Common myeloid progenitor, CD34-positive (primary cell): ENCODE results near the gene EARS2.

Experiments used
- CTCF ChIA-PET: fragments of 350-600 bp; sonication (Branson Sonifier 250); formaldehyde crosslinking; loops from one replicate; lab custom pipeline; 2021; ENCODE audit warnings: antibody characterized with exemption; lab: Charles Lee
- POLR2A ChIA-PET: fragments of 350-600 bp; sonication (Branson Sonifier 250); formaldehyde crosslinking; loops from one replicate; lab custom pipeline; 2021; ENCODE audit warnings: antibody characterized with exemption; lab: Charles Lee
- DNase-seq, 3 donors: peaks; one replicate each; pipeline versions ENCODE4 v3.0.0 to v3.0.0-alpha.2; 2013
- H3K27ac ChIP-seq, 2 experiments: 1 replicate in 1 of 2; 2 replicates in 1 of 2; pipeline ENCODE4 v1.7.0; 2013; ENCODE audit warnings: inconsistent platforms in 2 of 2, low read length in 2 of 2, mild to moderate bottlenecking in 2 of 2, low read depth in 1 of 2, moderate library complexity in 1 of 2; ENCODE audit not compliant: severe bottlenecking in 2 of 2, insufficient read depth in 1 of 2, poor library complexity in 1 of 2
- H3K27me3 ChIP-seq, 5 experiments: replicated peaks in 2 of 5; 1 replicate in 3 of 5; 2 replicates in 2 of 5; pipeline versions ENCODE4 v1.6.1 to v1.7.0; 2013; ENCODE audit warnings: low read length in 4 of 5, mild to moderate bottlenecking in 2 of 5, moderate library complexity in 2 of 5, inconsistent platforms in 1 of 5; ENCODE audit not compliant: insufficient read depth in 5 of 5, control insufficient read depth in 4 of 5
- H3K36me3 ChIP-seq, 4 experiments: 1 replicate in 2 of 4; 2 replicates in 2 of 4; pipeline versions ENCODE4 v1.6.1 to v1.7.0; 2013; ENCODE audit warnings: low read length in 3 of 4, control low read depth in 1 of 4, mild to moderate bottlenecking in 1 of 4; ENCODE audit not compliant: control insufficient read depth in 4 of 4, insufficient read depth in 4 of 4
- H3K4me1 ChIP-seq, 4 experiments: 1 replicate in 3 of 4; 2 replicates in 1 of 4; pipeline versions ENCODE4 v1.6.1 to v1.7.1; 2013; ENCODE audit warnings: low read length in 3 of 4, mild to moderate bottlenecking in 3 of 4, control low read depth in 1 of 4, inconsistent platforms in 1 of 4, moderate library complexity in 1 of 4; ENCODE audit not compliant: control insufficient read depth in 4 of 4, insufficient read depth in 4 of 4; ENCODE audit errors: control extremely low read depth in 1 of 4
- H3K4me3 ChIP-seq, 7 experiments: 1 replicate in 4 of 7; 2 replicates in 3 of 7; pipeline versions ENCODE4 v1.5.1 to v1.7.0; 2013; ENCODE audit warnings: mild to moderate bottlenecking in 7 of 7, low read length in 6 of 7, moderate library complexity in 6 of 7, inconsistent platforms in 2 of 7, low read depth in 2 of 7, control low read depth in 1 of 7; ENCODE audit not compliant: insufficient read depth in 4 of 7, control insufficient read depth in 1 of 7; ENCODE audit errors: extremely low read depth in 1 of 7
- H3K9me3 ChIP-seq, 5 experiments: 1 replicate in 4 of 5; 2 replicates in 1 of 5; pipeline versions ENCODE4 v1.6.1 to v1.7.1; 2013; ENCODE audit warnings: low read length in 4 of 5, mild to moderate bottlenecking in 2 of 5, inconsistent platforms in 1 of 5, low read depth in 1 of 5, moderate library complexity in 1 of 5; ENCODE audit not compliant: control insufficient read depth in 4 of 5, insufficient read depth in 2 of 5; ENCODE audit errors: control extremely low read depth in 1 of 5
- WGBS: methylation state at CpG from one replicate; pipeline ENCODE4 v1.1.5; 2013; ENCODE audit not compliant: insufficient coverage; 5-methylcytosine and 5-hydroxymethylcytosine counted together

Gene EARS2

DNA sequence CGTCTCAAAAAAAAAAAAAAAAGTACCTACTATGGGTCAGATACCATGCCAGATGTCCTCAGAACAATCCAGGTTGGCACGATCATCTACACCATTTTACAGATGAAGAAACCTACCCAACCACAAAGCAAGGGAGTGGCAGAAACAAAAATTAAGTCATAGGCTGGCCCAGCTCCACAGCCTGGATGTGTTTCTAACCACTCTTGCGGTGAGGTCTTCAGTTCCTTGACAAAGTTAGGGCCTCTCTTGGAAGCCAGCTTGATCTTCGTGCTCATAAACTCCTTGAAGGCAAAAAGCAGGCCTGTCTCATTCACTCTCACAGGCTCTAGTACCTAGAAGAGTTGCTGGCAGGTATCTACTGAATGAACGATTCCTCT, 53.1 kb downstream of the EARS2 start:
- ChIA-PET POLR2A (no interaction called here), CTCF (no interaction called here)
- no peak overlapping the region for H3K4me3 ChIP-seq
- H3K36me3 ChIP-seq: peaks cover 0 to 44% (median 0%) of the 10 kb centered on the region in 4 experiments
- no peak for DNase-seq
- H3K9me3 ChIP-seq: no peaks in the 10 kb centered on the region
- no peak overlapping the region for H3K27ac ChIP-seq
- 93% methylated on average over 3 of the region's 5 CpGs for WGBS
- H3K4me1 ChIP-seq: peaks cover 4 to 36% (median 8%) of the 10 kb centered on the region in 4 experiments
- no peaks in the 10 kb centered on the region for H3K27me3 ChIP-seq

DNA sequence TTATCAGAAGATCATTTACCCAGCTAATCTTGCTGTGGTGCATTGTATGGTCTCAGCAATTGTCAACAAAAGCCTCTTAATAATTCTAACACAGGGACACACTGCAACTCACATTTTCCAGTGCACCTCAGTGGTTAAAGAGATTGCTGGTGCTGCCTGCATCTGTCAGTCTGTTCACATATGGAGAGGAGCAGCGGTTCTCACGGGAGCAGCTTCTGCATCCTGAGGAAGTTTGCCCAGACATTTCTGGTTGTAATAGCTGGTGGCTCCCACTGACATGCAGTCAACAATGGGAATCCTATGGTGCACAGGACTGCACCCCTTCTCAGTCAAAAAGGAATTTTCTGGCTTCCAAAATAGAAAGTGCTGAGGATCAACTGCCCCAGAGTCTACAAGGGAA, 54.7 kb downstream of the EARS2 start:
- WGBS: 51% methylated on average over 2 of the region's 2 CpGs
- H3K27ac ChIP-seq: no peak overlapping the region
- H3K36me3 ChIP-seq: peaks cover 0 to 47% (median 0%) of the 10 kb centered on the region in 4 experiments
- H3K4me3 ChIP-seq: no peak overlapping the region
- no peak for DNase-seq
- H3K27me3 ChIP-seq: no peaks in the 10 kb centered on the region
- H3K4me1 ChIP-seq: peaks cover 0 to 28% (median 2%) of the 10 kb centered on the region in 4 experiments
- ChIA-PET POLR2A (no interaction called here), CTCF (no interaction called here)
- no peaks in the 10 kb centered on the region for H3K9me3 ChIP-seq

DNA sequence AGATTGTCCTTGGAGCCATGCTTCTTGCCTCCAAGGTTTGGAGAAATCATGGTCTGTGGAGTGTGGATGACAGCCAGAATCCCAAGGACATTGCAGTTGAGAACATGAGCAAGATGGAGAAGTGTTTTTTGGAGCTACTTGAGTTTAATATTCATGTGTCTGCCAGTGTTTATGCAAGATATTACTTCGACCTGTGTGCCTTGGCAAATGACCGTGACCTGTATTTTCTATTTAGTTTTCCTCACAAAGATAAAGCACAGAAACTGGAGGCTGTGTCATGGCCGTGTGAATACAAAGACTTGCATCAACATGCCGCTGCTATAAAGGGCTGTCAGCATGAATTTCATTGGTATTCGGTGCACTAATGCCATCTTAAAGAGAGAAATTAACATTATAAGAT, 55.9 kb downstream of the EARS2 start:
- H3K4me3 ChIP-seq: no peak overlapping the region
- 100% methylated on average over 5 of the region's 5 CpGs for WGBS
- H3K36me3 ChIP-seq: peaks cover 0 to 46% (median 0%) of the 10 kb centered on the region in 4 experiments
- H3K27ac ChIP-seq: no peak overlapping the region
- ChIA-PET POLR2A (no interaction called here), CTCF (no interaction called here)
- no peaks in the 10 kb centered on the region for H3K27me3 ChIP-seq
- DNase-seq: no peak
- H3K4me1 ChIP-seq: peaks cover 0 to 35% (median 7%) of the 10 kb centered on the region in 4 experiments
- no peaks in the 10 kb centered on the region for H3K9me3 ChIP-seq

DNA sequence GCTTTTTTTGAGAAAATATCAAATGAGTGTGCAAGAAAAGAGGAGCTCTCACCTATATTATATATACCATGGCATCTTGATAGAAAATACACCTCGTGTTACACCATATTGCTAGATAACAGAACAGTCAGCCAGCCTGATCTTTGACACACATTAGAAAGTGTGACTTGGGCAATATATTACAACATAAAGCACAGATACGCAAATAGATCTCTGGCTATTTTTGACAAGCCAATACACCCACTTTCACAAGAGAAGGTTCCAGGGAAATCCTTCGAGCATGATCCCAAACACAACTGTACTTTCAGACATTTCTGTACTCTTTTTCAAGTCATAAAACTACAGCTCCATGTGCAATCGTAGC, 56.3 kb downstream of the EARS2 start:
- Histone ChIP-seq H3K9me3 (no peaks in the 10 kb centered on the region), H3K36me3 (peaks cover 0 to 45% (median 0%) of the 10 kb centered on the region in 4 experiments), H3K4me1 (peaks cover 0 to 35% (median 7%) of the 10 kb centered on the region in 4 experiments), H3K27ac (no peak overlapping the region), H3K27me3 (no peaks in the 10 kb centered on the region), H3K4me3 (no peak overlapping the region)
- CTCF ChIA-PET: no interaction called here
- DNase-seq: no peak
- WGBS: 67% methylated on average over 3 of the region's 4 CpGs
- POLR2A ChIA-PET: no interaction called here

- DNase-seq: no peak
- WGBS: 93% methylated on average over 20 of the region's 20 CpGs
- Histone ChIP-seq H3K36me3 (peaks cover 0 to 50% (median under 1%) of the 10 kb centered on the region in 4 experiments), H3K4me1 (peaks cover 0 to 34% (median 8%) of the 10 kb centered on the region in 4 experiments), H3K27me3 (no peaks in the 10 kb centered on the region), H3K27ac (no peak overlapping the region), H3K9me3 (no peaks in the 10 kb centered on the region), H3K4me3 (no peak overlapping the region)
- ChIA-PET POLR2A (no interaction called here), CTCF (no interaction called here)
These were observed 56.8 kb downstream of the EARS2 start for GRCh38 chr16:23500212-23500861.

DNA sequence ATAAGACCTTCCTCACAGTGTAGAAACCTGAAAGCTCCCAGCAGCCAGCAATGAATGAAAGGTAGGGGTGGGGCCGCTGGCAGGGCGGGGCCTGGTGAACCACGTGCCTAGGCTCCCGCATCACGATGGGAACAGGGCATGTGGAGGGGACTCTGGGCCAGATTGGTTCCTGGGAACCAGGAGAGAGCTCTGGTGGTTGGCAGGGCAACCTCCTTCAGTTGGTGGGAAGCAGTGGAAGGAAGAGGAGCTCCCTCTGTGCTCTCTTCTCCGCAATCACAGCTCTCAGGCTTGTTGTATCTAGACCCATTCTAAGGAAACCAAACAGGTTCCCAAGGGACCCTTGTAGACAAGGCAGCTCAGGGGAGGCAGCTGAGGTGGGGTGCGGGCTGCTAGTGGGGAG, 57.3 kb downstream of the EARS2 start:
- peaks cover 0 to 48% (median 3%) of the 10 kb centered on the region in 4 experiments for H3K36me3 ChIP-seq
- H3K4me3 ChIP-seq: no peak overlapping the region
- ChIA-PET POLR2A (no interaction called here), CTCF (no interaction called here)
- DNase-seq: no peak
- WGBS: 97% methylated on average over 7 of the region's 7 CpGs
- H3K27me3 ChIP-seq: no peaks in the 10 kb centered on the region
- no peaks in the 10 kb centered on the region for H3K9me3 ChIP-seq
- H3K4me1 ChIP-seq: peaks cover 0 to 29% (median 8%) of the 10 kb centered on the region in 4 experiments
- no peak overlapping the region for H3K27ac ChIP-seq

DNA sequence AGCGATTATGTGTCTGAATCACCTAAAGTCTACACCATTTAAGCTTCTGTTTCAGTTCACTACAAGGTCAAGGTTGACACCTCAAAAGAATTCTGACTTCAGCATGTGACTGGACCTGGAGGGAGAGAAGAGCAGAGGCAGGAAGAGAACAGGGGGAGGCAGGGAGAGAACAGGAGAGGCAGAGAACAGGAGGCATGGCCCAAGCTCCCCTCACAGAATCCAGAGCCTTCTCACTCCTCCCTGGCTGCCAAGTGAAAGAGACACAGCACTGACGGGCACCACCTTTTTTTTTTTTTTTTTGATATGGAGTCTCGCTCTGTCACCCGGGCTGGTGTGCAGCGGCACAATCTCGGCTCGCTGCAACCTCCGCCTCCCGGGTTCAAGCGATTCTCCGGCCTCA, 58.3 kb downstream of the EARS2 start:
- no peak for DNase-seq
- CTCF ChIA-PET: no interaction called here
- peaks cover 4 to 47% (median 7%) of the 10 kb centered on the region in 4 experiments for H3K36me3 ChIP-seq
- no peak overlapping the region for H3K4me3 ChIP-seq
- no peaks in the 10 kb centered on the region for H3K27me3 ChIP-seq
- no peaks in the 10 kb centered on the region for H3K9me3 ChIP-seq
- POLR2A ChIA-PET: interaction anchor here (0.6 kb wide), 1 partner anchor 955 kb away, joined by 3 read pairs; no protein-coding TSS in a partner anchor
- no peak overlapping the region for H3K27ac ChIP-seq
- WGBS: 91% methylated on average over 1 of the region's 11 CpGs
- peaks cover 0 to 23% (median 8%) of the 10 kb centered on the region in 4 experiments for H3K4me1 ChIP-seq
